ENCODE results near the gene IRAK2. TPM values are rescaled to one million over a fixed set of nuclear protein-coding genes. Genes with fewer than 3 reads are reported as not detected.
"Not testable (repeated sequence)": the region's sequence is repeated elsewhere in the genome, so short reads cannot be mapped to it uniquely, and the experiment has no call there.

The IRAK2 gene, protein sequence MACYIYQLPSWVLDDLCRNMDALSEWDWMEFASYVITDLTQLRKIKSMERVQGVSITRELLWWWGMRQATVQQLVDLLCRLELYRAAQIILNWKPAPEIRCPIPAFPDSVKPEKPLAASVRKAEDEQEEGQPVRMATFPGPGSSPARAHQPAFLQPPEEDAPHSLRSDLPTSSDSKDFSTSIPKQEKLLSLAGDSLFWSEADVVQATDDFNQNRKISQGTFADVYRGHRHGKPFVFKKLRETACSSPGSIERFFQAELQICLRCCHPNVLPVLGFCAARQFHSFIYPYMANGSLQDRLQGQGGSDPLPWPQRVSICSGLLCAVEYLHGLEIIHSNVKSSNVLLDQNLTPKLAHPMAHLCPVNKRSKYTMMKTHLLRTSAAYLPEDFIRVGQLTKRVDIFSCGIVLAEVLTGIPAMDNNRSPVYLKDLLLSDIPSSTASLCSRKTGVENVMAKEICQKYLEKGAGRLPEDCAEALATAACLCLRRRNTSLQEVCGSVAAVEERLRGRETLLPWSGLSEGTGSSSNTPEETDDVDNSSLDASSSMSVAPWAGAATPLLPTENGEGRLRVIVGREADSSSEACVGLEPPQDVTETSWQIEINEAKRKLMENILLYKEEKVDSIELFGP
- 0.86 TPM for polyA plus RNA-seq (ENCODE audit: insufficient read length)

DNA sequence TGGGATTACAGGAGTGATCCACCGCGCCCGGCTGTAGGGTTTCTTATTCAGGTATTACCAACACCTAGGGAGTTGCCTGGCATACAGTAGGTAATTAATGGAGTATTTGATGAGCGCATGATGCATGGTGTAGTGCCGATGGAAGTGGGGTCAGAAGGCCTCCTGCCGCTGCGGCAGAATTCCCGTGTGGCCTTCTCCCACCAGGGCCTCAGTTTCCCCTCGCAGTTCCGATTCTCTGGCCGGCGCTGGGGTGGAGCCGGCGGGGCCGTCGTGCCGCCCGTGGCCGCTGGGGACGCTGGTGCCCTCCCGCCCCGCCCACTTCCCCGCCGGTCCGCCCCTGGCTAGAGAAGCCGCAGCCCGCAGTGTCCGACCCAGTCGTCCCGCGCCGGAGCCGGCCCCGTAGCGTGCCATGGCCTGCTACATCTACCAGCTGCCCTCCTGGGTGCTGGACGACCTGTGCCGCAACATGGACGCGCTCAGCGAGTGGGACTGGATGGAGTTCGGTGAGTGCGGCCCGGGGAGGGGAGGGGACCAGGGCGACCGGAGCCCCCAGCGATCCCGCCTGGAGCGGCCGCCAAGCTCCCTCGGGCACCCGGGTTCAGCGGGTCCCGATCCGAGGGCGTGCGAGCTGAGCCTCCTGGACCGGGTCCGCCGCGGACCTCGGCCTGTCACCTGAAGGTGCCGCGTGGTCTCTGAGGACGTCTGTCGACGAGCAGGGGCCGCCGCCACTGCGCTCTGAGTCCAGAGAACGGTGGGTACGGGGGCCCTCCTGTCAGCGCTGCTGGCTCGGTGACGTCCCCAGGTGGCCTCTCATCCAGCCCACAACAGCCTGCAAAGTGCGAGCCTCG is at the start of gene IRAK2:
Gene IRAK2, plus strand, starts transcription at position 374 of the 848 bp plus-strand sequence. Its CDS starts 36 bp downstream, at position 410.
- DNase-seq: peak; percentile 62

DNA sequence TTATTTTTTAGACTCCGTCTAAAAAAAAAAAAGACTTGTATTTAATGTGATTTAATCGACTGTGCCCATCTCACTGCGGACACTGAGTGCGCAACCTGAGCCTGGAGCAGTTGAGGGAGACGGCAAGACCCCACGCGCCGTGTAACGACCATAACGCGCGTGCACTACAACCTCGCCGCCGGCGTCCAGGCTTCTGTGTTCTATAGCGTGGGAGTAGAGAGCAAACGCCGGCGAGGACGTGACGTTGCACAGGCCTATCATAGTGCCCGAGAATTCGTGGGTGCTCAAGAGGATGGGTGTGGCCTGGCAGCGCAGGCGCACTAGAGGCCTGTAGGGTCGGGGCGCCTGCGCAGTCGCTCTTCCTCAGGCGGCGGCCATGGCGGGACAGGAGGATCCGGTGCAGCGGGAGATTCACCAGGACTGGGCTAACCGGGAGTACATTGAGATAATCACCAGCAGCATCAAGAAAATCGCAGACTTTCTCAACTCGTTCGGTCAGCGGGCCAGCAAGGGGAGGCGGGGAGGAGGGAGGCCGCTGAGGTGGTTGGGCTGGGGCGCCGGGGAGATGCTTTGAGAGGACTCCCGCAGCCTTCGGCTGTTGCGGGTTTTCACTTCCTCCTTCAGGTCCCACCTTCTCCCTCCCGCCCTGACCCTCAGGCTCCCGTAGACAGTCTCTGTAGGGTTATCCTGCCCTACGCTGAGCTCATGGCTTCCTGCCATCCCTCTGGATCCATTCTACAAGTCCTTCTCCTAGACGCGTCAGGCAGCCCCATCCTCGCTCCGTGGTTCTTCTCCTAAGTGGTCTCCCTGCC is 49.2 kb upstream of the IRAK2 start, which contains the start of gene BRK1:
Gene BRK1, plus strand, starts transcription at position 350 of the 812 bp plus-strand sequence. Its CDS starts 27 bp downstream, at position 377.
- peak; percentile 94 for DNase-seq

DNA sequence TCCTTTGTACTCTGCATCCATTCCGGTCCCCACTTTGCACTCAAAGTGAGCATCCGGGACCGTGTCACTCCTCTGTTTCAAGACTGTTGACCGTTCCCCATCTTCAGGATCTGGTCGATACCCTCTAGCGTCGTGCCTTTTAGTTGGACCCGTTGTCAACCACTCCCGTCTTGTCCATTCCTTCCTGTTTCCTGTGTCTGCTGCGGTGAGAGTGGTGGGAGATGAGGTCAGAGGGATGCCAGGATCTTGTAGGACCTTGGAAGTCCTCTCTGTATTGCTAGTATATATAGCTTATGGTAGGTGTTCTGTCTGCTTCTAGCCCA is 48.6 kb upstream of the IRAK2 start:
- DNase-seq: no peak

DNA sequence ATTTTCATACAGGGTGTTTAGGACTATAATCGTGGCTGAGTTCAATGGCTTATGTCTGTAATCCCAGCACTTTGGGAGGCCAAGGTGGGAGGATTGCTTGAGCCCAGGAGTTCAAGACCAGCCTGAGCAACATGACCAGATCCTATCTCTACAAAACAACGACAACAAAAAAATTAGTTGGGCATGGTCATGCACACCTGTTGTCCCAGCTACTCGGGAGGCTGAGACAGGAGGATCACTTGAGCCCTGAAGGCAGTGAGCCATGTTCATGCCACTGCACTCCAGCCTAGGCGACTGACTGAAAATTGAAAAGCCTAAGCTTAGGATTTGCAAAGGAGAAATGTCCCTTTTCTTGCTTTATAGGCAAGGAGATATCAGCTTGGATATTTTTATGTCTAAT is 47.8 kb upstream of the IRAK2 start:
- DNase-seq: no peak

DNA sequence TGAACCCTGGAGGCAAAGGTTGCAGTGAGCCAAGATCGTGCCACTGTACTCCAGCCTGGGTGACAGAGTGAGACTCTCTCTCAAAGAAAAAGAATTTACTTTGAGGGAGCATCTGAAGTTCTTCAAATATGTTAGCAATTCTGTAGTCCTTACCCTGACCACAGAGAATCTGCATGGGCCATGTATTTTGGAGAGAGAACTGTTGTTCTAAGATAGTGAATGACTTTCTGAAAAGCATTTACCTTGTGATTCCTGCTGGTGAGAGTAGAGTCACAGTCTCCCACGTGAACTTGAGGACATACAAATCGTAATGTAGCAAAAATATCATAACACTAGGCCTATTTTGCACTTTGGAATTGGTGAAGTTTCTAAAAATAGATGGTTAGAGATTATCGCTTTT is 45.3 kb upstream of the IRAK2 start:
- DNase-seq: no peak

DNA sequence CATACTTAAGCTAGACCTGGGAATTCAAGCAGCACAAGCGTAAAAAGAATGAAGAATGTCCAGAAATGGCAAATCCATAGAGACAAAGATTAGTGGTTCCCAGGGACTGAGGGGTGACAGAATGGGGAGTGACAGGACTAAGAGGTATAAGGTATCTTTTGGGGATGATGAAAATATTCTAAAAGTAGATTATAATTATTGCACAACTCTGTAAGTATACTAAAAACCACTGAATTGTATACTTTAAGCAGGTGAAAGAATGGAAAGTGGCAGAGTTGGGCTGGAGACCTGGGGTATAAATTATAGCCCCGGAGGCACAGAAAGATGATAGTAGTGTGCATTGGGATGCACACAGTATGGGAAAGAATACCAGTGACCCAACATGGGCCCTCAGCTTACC is 43.7 kb upstream of the IRAK2 start:
- DNase-seq: no peak

DNA sequence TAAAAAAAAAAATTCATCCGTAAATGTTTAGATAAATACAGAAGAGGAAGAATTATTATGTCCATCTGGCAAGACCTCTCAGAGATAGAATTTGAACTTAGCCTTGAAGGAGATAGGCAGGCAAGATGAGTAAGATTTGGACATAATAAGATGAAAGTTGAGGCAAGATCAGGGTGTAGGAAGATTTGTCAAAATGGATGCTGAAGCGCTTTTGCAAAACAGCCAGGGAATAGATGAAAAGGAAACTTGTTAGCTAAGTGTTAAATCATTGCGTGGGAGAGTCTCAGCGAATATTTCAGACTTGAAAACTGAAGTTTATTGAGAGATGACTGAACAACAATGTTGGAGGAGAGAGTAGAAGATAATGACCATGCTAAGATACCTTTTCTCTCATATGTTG is 42.0 kb upstream of the IRAK2 start:
- DNase-seq: no peak

DNA sequence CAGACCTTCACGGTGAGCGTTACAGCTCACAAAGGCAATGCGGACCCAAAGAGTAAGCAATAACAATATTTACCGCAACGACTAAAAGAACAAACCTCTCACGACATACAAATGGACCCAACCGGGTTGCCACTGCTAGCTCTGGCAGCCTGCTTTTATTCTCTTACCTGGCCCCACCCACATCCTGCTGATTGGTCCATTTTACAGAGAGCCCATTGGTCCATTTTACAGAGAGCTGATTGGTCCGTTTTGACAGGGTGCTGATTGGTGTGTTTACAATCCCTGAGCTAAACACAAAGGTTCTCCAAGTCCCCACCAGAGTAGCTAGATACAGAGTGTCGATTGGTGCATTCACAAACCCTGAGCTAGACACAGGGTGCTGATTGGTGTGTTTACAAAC is 28.8 kb upstream of the IRAK2 start:
- DNase-seq: not testable (repeated sequence)

DNA sequence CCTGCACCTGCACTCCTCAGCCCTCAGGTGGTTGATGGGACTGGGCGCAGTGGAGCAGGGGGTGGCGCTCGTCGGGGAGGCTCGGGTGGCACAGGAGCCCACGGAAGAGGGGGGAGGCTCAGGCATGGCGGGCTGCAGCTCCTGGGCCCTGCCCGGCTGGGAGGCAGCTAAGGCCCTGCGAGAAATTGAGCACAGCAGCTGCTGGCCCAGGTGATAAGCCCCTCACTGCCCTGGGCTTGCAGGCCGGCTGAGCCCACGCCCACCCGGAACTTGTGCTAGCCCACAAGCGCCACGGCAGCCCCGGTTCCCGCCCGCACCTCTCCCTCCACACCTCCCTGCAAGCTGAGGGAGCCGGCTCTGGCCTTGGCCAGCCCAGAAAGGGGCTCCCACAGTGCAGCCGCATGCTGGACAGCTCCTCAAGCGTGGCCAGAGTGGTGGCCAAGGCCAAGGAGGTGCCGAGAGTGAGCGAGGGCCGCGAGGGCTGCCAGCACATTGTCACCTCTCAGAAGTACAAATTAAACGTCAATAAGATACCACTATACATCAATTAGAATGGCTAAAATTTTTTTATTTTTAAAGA is 28.2 kb upstream of the IRAK2 start:
- no peak for DNase-seq

DNA sequence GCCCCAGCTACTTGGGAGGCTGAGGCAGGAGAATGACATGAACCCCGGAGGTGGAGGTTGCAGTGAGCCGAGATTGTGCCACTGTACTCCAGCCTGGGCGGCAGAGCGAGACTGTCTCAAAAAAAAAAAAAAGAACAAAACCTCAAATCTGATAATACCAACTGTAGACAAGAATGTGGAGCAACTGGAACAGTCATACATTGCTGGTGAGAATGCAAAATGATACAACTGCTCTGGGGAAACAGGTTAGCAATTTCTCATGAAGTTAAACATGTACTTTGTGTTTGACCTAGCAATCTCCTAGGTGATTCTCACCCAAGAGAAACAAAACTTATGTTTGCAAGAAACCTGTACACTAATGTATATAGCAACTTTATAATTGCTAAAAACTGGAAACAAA is 27.5 kb upstream of the IRAK2 start:
- DNase-seq: no peak

DNA sequence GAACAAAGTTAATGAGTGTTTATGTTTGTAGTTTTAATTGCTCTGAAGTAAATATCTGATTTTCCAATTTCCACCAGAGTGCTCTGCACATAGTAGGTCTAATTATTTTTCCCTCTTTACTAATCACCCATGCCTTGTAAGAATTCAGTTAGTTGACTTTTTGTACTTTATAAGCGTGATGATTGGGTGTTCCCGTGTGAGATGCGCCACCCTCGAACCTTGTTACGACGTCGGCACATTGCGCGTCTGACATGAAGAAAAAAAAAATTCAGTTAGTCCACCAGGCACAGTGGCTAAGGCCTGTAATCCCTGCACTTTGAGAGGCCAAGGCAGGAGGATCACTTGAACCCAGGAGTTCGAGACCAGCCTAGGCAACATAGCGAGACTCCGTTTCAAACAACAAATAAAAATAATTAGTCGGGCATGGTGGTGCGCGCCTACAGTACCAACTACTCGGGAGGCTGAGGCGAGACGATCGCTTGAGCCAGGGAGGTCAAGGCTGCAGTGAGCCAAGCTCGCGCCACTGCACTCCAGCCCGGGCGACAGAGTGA is 23.6 kb upstream of the IRAK2 start:
- no peak for DNase-seq

DNA sequence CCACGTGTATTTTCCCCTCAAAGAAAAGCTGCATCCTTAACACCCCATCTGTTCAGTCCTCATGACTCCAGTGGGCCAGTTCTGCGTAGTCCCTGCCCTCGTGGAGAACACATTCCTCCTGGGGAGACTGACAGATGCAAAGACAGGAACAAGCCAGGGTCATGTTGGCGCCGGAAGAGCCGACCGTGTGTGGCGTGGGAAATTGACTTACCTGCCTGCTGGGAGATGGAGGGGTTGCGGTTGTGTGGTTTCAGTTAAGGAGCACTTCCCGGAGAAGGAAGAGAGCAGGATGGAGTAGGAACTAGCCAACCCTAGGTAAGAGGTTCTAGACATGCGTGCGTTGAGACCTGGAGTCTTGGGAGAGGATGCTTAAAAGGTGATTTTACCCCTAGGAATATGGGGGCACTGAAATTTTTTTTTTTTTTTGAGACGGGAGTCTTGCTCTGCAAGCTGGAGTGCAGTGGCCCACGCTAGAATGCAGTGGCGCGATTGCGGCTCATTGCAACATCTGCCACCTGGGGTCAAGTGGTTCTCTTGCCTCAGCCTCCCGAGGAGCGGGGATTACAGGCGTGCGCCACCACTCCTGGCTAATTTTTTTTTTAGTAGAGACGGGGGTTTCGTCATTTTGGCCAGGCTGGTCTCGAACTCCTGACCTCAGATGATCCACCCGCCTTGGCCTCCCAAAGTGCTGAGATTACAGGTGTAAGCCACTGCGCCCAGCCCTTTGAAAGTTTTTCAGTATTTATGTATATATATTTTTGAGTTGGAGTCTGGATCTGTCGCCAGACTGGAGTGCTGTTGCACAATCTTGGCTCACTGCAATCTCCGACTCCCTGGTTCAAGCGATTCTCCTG is 21.8 kb upstream of the IRAK2 start:
- no peak for DNase-seq

DNA sequence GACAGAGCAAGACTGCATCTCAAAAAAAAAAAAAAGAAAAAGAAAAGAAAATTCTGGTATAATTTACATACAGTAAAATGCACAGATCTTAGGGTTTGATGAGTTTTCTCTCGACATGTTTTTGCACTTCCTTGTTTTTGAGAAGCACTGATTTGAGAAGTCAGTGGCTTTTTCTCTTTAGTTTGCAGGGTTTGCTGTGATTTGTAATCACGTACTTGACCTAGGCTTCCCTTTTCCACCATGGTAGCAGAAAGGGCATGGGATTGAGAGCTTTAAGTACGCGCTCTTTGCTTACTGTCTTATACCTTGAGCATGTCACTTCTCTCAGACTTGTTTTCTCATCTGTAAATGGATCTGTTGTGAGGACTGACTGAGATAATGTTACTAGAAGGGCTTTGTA is 19.0 kb upstream of the IRAK2 start:
- no peak for DNase-seq

DNA sequence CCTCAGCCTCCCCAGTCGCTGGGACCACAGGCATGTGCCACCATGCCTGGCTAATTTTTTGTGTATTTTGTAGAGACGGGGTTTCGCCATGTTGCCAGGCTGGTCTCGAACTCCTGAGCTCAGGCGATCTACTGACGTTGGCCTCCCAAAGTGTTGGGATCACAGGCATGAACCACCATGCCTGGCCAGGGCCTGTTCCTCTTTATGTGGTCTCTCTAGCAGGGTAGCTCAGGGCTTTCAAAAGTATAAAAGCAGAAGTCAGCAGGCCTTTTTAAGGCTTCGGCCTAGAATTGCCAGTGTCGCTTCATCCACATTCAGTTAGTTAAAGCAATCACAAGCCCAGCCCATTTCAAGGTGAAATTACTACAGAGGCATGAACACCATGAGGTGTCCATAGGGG is 15.5 kb upstream of the IRAK2 start:
- no peak for DNase-seq

DNA sequence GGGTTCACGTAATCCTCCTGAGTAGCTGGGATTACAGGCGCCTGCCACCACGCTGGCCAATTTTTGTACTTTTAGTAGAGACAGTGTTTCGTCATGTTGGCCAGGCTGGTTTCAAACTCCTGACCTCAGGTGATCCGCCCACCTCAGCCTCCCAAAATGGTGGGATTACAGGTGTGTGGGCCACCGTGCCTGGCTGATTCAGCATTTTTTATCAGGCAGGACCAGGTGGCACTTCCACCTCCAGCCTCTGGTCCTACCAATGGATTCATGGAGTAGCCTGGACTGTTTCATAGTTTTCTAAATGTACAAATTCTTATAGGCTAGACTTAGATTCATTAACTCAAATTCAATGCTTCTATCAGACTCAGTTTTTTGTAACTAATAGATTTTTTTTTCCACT is 13.7 kb upstream of the IRAK2 start:
- DNase-seq: no peak

DNA sequence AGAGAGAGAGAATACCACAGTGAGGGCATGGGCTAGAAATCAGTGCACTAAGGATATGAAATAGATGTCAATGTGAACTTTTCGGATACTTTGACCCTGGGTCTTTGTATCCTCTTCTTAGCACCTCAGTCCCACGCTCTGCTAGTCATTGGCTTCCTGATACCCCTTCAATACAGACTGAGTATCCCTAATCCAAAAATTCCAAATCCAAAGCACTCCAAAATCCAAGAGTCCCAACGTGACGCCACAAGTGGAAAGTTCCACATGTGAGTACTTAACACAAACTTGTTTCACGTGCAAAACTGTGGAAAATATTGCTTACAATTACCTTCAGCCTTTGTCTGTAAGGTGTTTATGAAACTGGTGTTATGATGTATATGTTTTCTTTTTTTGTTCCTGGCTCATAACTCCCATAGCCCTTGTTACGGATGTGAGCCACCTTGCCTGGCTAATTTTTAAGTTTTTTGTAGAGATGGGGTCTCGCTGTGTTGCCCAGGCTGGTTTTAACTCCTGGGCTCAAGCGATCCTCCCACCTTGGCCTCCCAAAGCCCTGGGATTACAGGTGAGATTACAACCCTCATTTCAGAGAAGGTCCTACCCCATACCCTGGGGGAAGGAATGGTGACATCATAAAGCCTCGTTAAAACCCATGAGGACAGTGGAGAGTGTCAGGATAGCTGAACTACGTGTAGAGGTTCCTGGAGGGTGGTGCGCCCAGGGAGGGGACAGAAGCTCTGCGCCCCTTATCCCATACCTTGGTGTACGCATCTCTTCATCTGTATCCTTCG is 10.2 kb upstream of the IRAK2 start:
- DNase-seq: no peak

DNA sequence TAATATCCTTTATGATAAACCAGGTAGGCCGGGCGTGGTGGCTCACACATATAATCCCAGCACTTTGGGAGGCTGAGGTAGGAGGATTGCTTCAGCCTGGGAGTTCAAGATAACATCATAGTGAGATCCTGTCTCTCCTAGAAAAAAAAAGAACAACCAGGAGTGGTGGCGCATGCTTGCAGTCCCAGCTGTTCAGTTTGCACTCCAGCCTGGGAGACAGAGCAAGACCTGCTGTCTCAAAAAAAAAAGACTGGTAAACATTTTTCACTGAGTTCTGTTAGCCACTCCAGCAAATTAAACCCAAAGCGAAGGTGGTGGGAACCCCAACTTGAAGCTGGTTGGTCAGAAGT is 9.6 kb upstream of the IRAK2 start:
- no peak for DNase-seq

DNA sequence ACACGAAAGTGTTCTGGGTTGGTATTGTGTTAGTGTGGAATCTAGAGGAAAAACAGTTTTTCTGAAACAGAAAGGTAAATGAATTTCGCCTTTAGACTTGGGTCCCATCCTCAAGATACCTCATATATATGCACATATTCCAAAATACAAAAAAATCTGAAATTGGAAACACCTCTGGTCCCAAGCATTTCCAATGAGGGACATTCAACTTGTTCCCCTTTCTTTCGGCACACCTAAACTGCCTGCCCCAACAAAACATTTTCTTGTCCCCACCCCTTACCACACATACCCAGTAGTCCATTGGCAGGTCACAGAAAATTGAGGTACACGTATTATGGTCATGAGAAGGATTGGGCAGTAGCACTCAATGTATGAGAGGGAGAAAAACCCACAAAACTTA is 9.1 kb upstream of the IRAK2 start:
- DNase-seq: no peak

DNA sequence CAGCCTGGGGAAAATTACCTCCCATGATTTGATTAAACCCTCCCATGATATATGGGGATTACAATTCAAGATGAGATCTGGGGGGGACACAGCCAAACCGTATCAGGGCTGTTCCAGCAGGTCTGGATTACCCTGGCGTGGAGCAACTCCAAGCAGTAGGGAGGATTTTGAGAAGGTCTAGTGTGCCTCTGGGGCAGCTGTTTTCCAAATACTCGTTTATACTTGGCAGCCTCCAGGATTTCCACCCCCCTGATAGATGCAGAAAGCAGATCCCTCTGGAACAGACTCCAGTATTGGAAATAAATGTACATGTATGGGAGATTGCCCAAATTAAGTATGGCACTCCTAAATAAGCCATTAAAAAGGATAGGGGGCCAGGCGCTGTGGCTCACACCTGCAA is 7.7 kb upstream of the IRAK2 start:
- peak; percentile 72 for DNase-seq

DNA sequence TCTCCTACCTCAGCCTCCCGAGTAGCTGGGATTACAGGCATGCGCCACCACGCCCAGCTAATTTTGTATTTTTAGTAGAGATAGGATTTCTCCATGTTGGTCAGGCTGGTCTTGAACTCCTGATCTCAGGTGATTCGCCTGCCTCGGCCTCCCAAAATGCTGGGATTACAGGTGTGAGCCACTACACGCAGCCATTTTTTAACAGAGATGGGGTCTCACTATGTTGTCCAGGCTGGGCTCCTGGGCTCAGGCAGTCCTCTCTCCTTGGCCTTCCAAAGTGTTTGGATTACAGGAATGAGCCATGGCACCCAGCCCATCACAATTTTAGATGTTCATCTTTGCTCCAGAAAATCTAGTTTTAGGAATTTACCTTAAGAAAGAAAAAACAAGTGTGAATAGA is 6.2 kb upstream of the IRAK2 start:
- DNase-seq: not testable (repeated sequence)
